GM12878 (cell line): ENCODE results near the gene SNX33. TPM values are rescaled to one million over a fixed set of nuclear protein-coding genes. Genes with fewer than 3 reads are reported as not detected.
"Not testable (repeated sequence)": the region's sequence is repeated elsewhere in the genome, so short reads cannot be mapped to it uniquely, and the experiment has no call there.

Experiments
- ATAC-seq: fragments of 200-7000 bp; cut with Tn5 transposase; 3 replicates; pipeline ENCODE4 v1.9.1; 2020; ENCODE audit warnings: mild to moderate bottlenecking, moderate library complexity
- BruUV-seq: library from RNA; stranded (reverse); fragments of 400-500 nt; replicated peaks from 2 replicates; lab custom pipeline; 2021; lab: Mats Ljungman, UMichigan
- CTCF ChIA-PET: fragments of 300-600 bp; sonication (Branson Sonifier 250); formaldehyde crosslinking; extraction: SDS; loops from one replicate; lab custom pipeline; 2021; ENCODE audit warnings: inconsistent platforms; lab: Yijun Ruan, JAX
- POLR2A ChIA-PET: fragments of 350-600 bp; formaldehyde crosslinking; extraction: SDS; loops from one replicate; lab custom pipeline; 2021; ENCODE audit warnings: inconsistent platforms; lab: Charles Lee
- RAD21 ChIA-PET: fragments of 300-600 bp; sonication (Branson Sonifier 250); formaldehyde crosslinking; loops from one replicate; lab custom pipeline; 2023; ENCODE audit warnings: antibody characterized with exemption; ENCODE audit not compliant: unreplicated experiment; lab: Charles Lee
- SMC1A ChIA-PET: fragments of 300-600 bp; sonication (Branson Sonifier 250); formaldehyde crosslinking; loops from one replicate; lab custom pipeline; 2023; ENCODE audit not compliant: unreplicated experiment, uncharacterized antibody; lab: Charles Lee
- DNase-seq: peaks from one replicate; pipeline ENCODE4 v3.0.0-alpha.2; 2011; ENCODE audit warnings: low read depth, low spot score
- FAIRE-seq: peaks from 3 replicates; lab custom pipeline; 2011; peaks lifted over from hg19 to GRCh38; lab: Jason Lieb, UNC
- H2AFZ ChIP-seq: 2 replicates; pipeline ENCODE4 v1.6.0; 2011; ENCODE audit warnings: low read depth, low read length, control low read depth; ENCODE audit not compliant: control insufficient read depth
- H3K27ac ChIP-seq: 2 replicates; pipeline ENCODE4 v1.5.1; 2011; ENCODE audit warnings: control low read depth; ENCODE audit not compliant: control insufficient read depth, insufficient read depth
- H3K27me3 ChIP-seq, 2 experiments: replicated peaks in 1 of 2; 2 replicates each; pipeline versions ENCODE4 v1.6.0 to v1.6.1; 2011; ENCODE audit warnings: low read length in 1 of 2; ENCODE audit not compliant: control insufficient read depth in 2 of 2, insufficient read depth in 2 of 2
- H3K36me3 ChIP-seq, 2 experiments: 2 replicates each; pipeline ENCODE4 v1.5.1; 2011; ENCODE audit warnings: low read length in 1 of 2; ENCODE audit not compliant: control insufficient read depth in 2 of 2, insufficient read depth in 2 of 2
- H3K4me1 ChIP-seq: 2 replicates; pipeline ENCODE4 v1.6.1; 2011; ENCODE audit warnings: mild to moderate bottlenecking, low read length, moderate library complexity, mixed read lengths; ENCODE audit not compliant: control insufficient read depth, insufficient read depth
- H3K4me2 ChIP-seq: 2 replicates; pipeline ENCODE4 v1.6.0; 2011; ENCODE audit warnings: control low read depth; ENCODE audit not compliant: control insufficient read depth, insufficient read depth
- H3K4me3 ChIP-seq: fragments of 200-600 bp; sonication (generic); 2 replicates; pipeline ENCODE4 v1.5.1; 2016
- H3K79me2 ChIP-seq: 2 replicates; pipeline ENCODE4 v1.6.0; 2011; ENCODE audit warnings: low read length; ENCODE audit not compliant: control insufficient read depth, insufficient read depth
- H3K9ac ChIP-seq: 2 replicates; pipeline ENCODE4 v1.8.0; 2011; ENCODE audit warnings: low read length, control low read depth, mixed read lengths; ENCODE audit not compliant: control insufficient read depth, insufficient read depth
- H3K9me3 ChIP-seq: replicated peaks from 3 replicates; pipeline ENCODE4 v1.5.1; 2011; ENCODE audit warnings: mild to moderate bottlenecking, low read length; ENCODE audit not compliant: control insufficient read depth, insufficient read depth
- H4K20me1 ChIP-seq: 2 replicates; pipeline ENCODE4 v1.6.0; 2011; ENCODE audit not compliant: control insufficient read depth, insufficient read depth
- BRCA1 ChIP-seq: IDR thresholded peaks from 2 replicates; pipeline ENCODE4 v1.6.1; 2011; ENCODE audit warnings: low read depth, low read length, improper control_type of control experiment
- NFYB ChIP-seq: IDR thresholded peaks from 2 replicates; pipeline ENCODE4 v1.6.1; 2011; ENCODE audit warnings: low read depth, mild to moderate bottlenecking, low read length, improper control_type of control experiment, moderate library complexity; ENCODE audit not compliant: insufficient read depth
- NRF1 ChIP-seq: conservative IDR thresholded peaks from 2 replicates; pipeline ENCODE4 v1.6.1; 2011; ENCODE audit warnings: mild to moderate bottlenecking, low read depth, low read length, improper control_type of control experiment
- RB1 ChIP-seq: fragments of 450-650 bp; formaldehyde crosslinking; IDR thresholded peaks from 2 replicates; pipeline ENCODE4 v1.6.1; 2017; ENCODE audit warnings: mild to moderate bottlenecking, borderline replicate concordance
- RBBP5 ChIP-seq: fragments of 200-600 bp; sonication (generic); conservative IDR thresholded peaks from 2 replicates; pipeline ENCODE4 v1.6.1; 2016
- TCF3 ChIP-seq: IDR thresholded peaks from 2 replicates; pipeline ENCODE4 v1.6.1; 2012; ENCODE audit warnings: low read depth, mild to moderate bottlenecking, low read length, borderline replicate concordance; ENCODE audit not compliant: insufficient read depth
- WGBS: methylation state at CpG from one replicate; pipeline ENCODE4 v1.1.6; 2016; ENCODE audit warnings: low lambda C conversion rate; ENCODE audit not compliant: insufficient replicate concordance, insufficient coverage; ENCODE audit errors: missing lambda C conversion rate; 5-methylcytosine and 5-hydroxymethylcytosine counted together
- in situ Hi-C: fragments of 300-500 bp; cut with MboI; formaldehyde crosslinking; loops from 9 replicates; pipeline ENCODE4 v1.14.3; 2018; ENCODE audit warnings: mixed read lengths
- intact Hi-C: fragments of 100-400 bp; cut with micrococcal nuclease; formaldehyde crosslinking; loops from one replicate; pipeline ENCODE4 v1.14.2; 2022; ENCODE audit not compliant: unreplicated experiment
- polyA plus RNA-seq, 11 experiments: library from polyadenylated mRNA; depleted of rRNA in 4 of 11; unstranded in 6 of 11; stranded (reverse) in 5 of 11; fragments of >200 nt; fragmentation: Nextera tagmentation in 4 of 11; fragmentation: Illumina TruSeq in 1 of 11; extraction: Ambion mirVana in 4 of 11; extraction: Trizol in 1 of 11; gene quantifications; 1 replicate in 1 of 11; 2 replicates in 10 of 11; pipeline versions ENCODE4 v1.2.1 to v1.2.3, GENCODE V29; 2011 to 2016; ENCODE audit warnings: inconsistent platforms in 2 of 11, missing spikeins in 2 of 11, low read depth in 1 of 11
- total RNA-seq, 4 experiments: library from RNA; depleted of rRNA in 3 of 4; stranded (reverse); fragments of >200 nt in 3 of 4; fragmentation: Illumina TruSeq in 1 of 4; extraction: Trizol in 1 of 4; gene quantifications; 2 replicates each; pipeline versions ENCODE4 v1.2.1 to v1.2.3, GENCODE V29; 2013 to 2021
- TF ChIP-seq, protein P1 (sequence below): fragments of 450-650 bp; IDR thresholded peaks from 2 replicates; pipeline ENCODE4 v1.6.1; 2017; ENCODE audit warnings: mild to moderate bottlenecking, low read depth, inconsistent platforms; ENCODE audit not compliant: poor library complexity, severe bottlenecking

The SNX33 gene
- total and polyA plus RNA-seq, 10 of the 15 experiments (the other 5 are each of a cell fraction or from before 2014, with no cell fraction given), result 0.13 to 1.9 (median 0.55) TPM

DNA sequence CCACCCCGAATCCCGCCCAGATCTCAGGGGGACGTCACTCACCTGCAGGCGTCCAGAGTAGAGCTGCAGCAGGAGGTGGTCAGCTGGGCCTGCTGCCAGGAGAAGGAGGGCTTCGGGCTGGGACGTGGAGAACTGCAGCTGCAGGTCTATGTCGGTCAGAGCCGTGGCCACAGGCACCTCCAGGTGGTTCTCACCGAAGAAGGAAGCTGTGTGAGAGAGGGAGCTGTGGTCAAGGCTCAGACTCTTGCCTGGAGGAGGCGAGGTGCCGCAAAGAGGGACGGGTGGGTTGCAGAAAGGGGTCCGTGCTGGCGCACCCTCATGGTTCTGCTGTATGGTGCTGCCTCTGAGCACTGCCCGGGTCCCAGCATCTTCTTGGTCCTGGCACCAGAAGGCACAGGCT, 45.3 kb downstream of the SNX33 start:
- H4K20me1 ChIP-seq, H3K4me3 ChIP-seq, H3K27me3 ChIP-seq, H3K4me2 ChIP-seq, H3K36me3 ChIP-seq, in situ Hi-C loops, FAIRE-seq, H2AFZ ChIP-seq, BruUV-seq, ATAC-seq, DNase-seq, H3K9me3 ChIP-seq, H3K27ac ChIP-seq, H3K9ac ChIP-seq, H3K79me2 ChIP-seq, intact Hi-C loops: not testable (repeated sequence)
- CTCF ChIA-PET, result interaction anchor here (0.8 to 2.1 kb wide), 4 partner anchors 29 to 326 kb away, joined by 3 to 8 read pairs (median 3); a partner anchor contains a TSS
- WGBS, result 63% methylated on average over 11 of the region's 15 CpGs
- POLR2A ChIA-PET, result interaction anchor here (0.6 to 1.0 kb wide), 2 partner anchors 32 to 670 kb away, joined by 3 read pairs; no protein-coding TSS in a partner anchor
- RAD21 ChIA-PET, result interaction anchor here (0.7 to 1.6 kb wide), 4 partner anchors 31 to 108 kb away, joined by 3 to 6 read pairs (median 3); a partner anchor contains a TSS
- SMC1A ChIA-PET, result interaction anchor here (1.0 to 2.7 kb wide), 3 partner anchors 12 to 237 kb away, joined by 3 to 11 read pairs (median 4); a partner anchor contains a TSS
- peaks cover 36% of the 10 kb centered on the region for H3K4me1 ChIP-seq

DNA sequence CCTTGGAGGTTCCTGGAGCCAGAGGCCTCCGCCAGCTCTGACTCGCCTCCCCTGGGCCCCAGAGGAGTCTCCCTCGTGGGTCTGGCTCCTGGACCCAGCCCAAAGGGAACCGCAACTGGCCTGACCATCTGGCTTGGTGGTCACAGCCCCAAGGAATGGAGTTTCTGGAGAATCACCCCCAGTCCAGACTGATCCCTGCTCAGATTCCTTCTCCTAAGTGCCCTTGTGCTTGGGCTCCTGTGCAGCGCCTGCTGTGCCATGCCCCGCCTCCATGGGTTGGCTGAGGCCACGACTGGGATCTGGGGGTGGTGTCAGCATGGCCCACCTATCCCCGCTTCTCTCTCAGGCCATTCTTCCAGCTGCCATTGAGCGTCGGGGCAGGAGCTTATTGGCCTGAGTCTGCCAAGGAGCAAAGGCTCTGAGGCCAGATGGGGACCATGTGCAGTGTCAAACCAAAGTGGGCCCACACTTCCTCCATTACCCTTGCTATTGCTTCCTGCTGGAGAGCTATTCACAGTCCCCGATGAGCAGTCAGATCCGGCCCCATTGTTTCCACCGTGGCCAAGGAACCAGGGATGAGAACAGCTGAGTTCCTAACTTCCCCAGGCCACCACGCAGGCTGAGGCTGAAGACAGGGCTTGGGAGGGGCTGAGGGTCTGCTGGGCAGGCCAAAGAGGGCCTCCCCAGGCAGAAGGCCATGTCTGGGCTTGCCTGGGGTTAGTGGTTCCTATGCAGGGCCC, 46.0 kb downstream of the SNX33 start:
- ChIA-PET RAD21 (interaction anchor here (0.9 to 1.6 kb wide), 5 partner anchors 30 to 242 kb away, joined by 3 to 6 read pairs (median 3); partner anchors contain the start of gene SIN3A), SMC1A (interaction anchor here (1.1 to 2.7 kb wide), 2 partner anchors 30 to 238 kb away, joined by 4 to 11 read pairs; a partner anchor contains a TSS), CTCF (interaction anchor here (1.0 to 2.1 kb wide), 5 partner anchors 8 to 326 kb away, joined by 3 to 12 read pairs (median 4); a partner anchor contains a TSS), POLR2A (interaction anchor here (0.6 to 1.0 kb wide), 3 partner anchors 31 to 671 kb away, joined by 3 read pairs; no protein-coding TSS in a partner anchor)
- no peaks in the 10 kb centered on the region for H3K9me3 ChIP-seq
- no peak overlapping the region for H3K4me3 ChIP-seq
- no peaks in the 10 kb centered on the region for H3K79me2 ChIP-seq
- no peak overlapping the region for H3K4me2 ChIP-seq
- ATAC-seq (no peak), DNase-seq (no peak), FAIRE-seq (no peak)
- WGBS, result 42% methylated on average over 14 of the region's 14 CpGs
- intact Hi-C loops, result no loop called here
- H2AFZ ChIP-seq, result peak overlapping the region; percentile 77
- in situ Hi-C loops, result no loop called here
- peak overlapping the region; percentile 7; the same call in 1 of the 2 replicates for H3K27ac ChIP-seq
- H3K9ac ChIP-seq, result 0 out of 2 replicates have a peak overlapping the region, but pooled peaks have one; percentile 15
- H3K27me3 ChIP-seq, result no peaks in the 10 kb centered on the region
- no TSS peak for BruUV-seq
- no peak for TF ChIP-seq BRCA1
- TF ChIP-seq RBBP5, result no peak
- no peak for TF ChIP-seq NRF1
- TF ChIP-seq TCF3, result no peak
- no peak for TF ChIP-seq NFYB
- TF ChIP-seq, protein P1, sequence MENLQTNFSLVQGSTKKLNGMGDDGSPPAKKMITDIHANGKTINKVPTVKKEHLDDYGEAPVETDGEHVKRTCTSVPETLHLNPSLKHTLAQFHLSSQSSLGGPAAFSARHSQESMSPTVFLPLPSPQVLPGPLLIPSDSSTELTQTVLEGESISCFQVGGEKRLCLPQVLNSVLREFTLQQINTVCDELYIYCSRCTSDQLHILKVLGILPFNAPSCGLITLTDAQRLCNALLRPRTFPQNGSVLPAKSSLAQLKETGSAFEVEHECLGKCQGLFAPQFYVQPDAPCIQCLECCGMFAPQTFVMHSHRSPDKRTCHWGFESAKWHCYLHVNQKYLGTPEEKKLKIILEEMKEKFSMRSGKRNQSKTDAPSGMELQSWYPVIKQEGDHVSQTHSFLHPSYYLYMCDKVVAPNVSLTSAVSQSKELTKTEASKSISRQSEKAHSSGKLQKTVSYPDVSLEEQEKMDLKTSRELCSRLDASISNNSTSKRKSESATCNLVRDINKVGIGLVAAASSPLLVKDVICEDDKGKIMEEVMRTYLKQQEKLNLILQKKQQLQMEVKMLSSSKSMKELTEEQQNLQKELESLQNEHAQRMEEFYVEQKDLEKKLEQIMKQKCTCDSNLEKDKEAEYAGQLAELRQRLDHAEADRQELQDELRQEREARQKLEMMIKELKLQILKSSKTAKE, result no peak
- TF ChIP-seq RB1, result no peak
- peaks cover 36% of the 10 kb centered on the region for H3K4me1 ChIP-seq
- H4K20me1 ChIP-seq, result no peaks in the 10 kb centered on the region
- H3K36me3 ChIP-seq, result no peaks in the 10 kb centered on the region
